ENCODE measurements around the gene HSD3B2.

GRCh38 chr1:119429687-119430086 is 14.7 kb downstream of the HSD3B2 start:
- no peak for TF ChIP-seq CTCF (IDR thresholded peaks at IDR 0.05; ENCODE audit: extremely low read depth in 1 of 2, insufficient read depth in 1 of 2, low read depth in 1 of 2, low read length in 2 of 2)
- TF ChIP-seq POLR2A (IDR thresholded peaks at IDR 0.05; ENCODE audit: low read depth, low read length): no peak
- TF ChIP-seq MYC (IDR thresholded peaks at IDR 0.05; ENCODE audit: low read depth, low read length): no peak
- TF ChIP-seq EZH2 (IDR thresholded peaks at IDR 0.05; ENCODE audit: borderline replicate concordance, low read depth, low read length, severe bottlenecking): no peak
- TF ChIP-seq POLR2AphosphoS5 (IDR thresholded peaks at IDR 0.05; ENCODE audit: insufficient read depth, low read depth, low read length): no peak
- no peak for TF ChIP-seq MAX (IDR thresholded peaks at IDR 0.05; ENCODE audit: insufficient read depth, insufficient read length)
- no peak for TF ChIP-seq JUN (IDR thresholded peaks at IDR 0.05; ENCODE audit: borderline replicate concordance, insufficient read depth, insufficient read length, low read depth)

Measured in endothelial cell of umbilical vein (primary cell).